Trophoblast cell (in vitro differentiated cells and primary cell): ENCODE results near the gene CCDC148.

Source experiments
- DNase-seq, 2 donors: peaks; one replicate each; pipeline ENCODE4 v3.0.0-alpha.2; 2016
- H2AFZ ChIP-seq: 2 replicates; pipeline ENCODE4 v1.6.1; 2013; ENCODE audit warnings: low read length, moderate library complexity, mild to moderate bottlenecking; ENCODE audit not compliant: insufficient read depth, poor library complexity
- H2AK5ac ChIP-seq: 2 replicates; pipeline ENCODE4 v1.6.1; 2013; ENCODE audit warnings: mild to moderate bottlenecking, low read length
- H2BK120ac ChIP-seq: 2 replicates; pipeline ENCODE4 v1.6.1; 2013; ENCODE audit warnings: low read length, mild to moderate bottlenecking, moderate library complexity; ENCODE audit not compliant: insufficient read depth, poor library complexity
- H2BK12ac ChIP-seq: 2 replicates; pipeline ENCODE4 v1.6.1; 2013; ENCODE audit warnings: mild to moderate bottlenecking, low read length, moderate library complexity
- H2BK5ac ChIP-seq: 2 replicates; pipeline ENCODE4 v1.6.1; 2013; ENCODE audit warnings: low read length, low read depth, moderate library complexity, mild to moderate bottlenecking; ENCODE audit not compliant: poor library complexity
- H3K14ac ChIP-seq: 2 replicates; pipeline ENCODE4 v1.6.1; 2013; ENCODE audit warnings: mild to moderate bottlenecking, low read length
- H3K18ac ChIP-seq: 2 replicates; pipeline ENCODE4 v1.6.1; 2013; ENCODE audit warnings: mild to moderate bottlenecking, low read length
- H3K23ac ChIP-seq: 2 replicates; pipeline ENCODE4 v1.6.1; 2013; ENCODE audit warnings: low read length
- H3K27ac ChIP-seq: 2 replicates; pipeline ENCODE4 v1.5.1; 2013; ENCODE audit warnings: low read depth, mild to moderate bottlenecking, inconsistent platforms, low read length, moderate library complexity
- H3K27me3 ChIP-seq: 2 replicates; pipeline ENCODE4 v1.6.1; 2013; ENCODE audit warnings: inconsistent platforms, mild to moderate bottlenecking, low read length, moderate library complexity; ENCODE audit not compliant: insufficient read depth
- H3K36me3 ChIP-seq, 2 experiments: 1 replicate in 1 of 2; 2 replicates in 1 of 2; pipeline ENCODE4 v1.6.1; 2013; ENCODE audit warnings: low read length in 2 of 2, mild to moderate bottlenecking in 2 of 2, moderate library complexity in 1 of 2; ENCODE audit not compliant: insufficient read depth in 2 of 2, control insufficient read depth in 1 of 2
- H3K4ac ChIP-seq: 2 replicates; pipeline ENCODE4 v1.6.1; 2013; ENCODE audit warnings: low read depth, mild to moderate bottlenecking, low read length, moderate library complexity
- H3K4me1 ChIP-seq, 2 experiments: 1 replicate in 1 of 2; 2 replicates in 1 of 2; pipeline ENCODE4 v1.6.1; 2013; ENCODE audit warnings: low read length in 2 of 2, mild to moderate bottlenecking in 2 of 2, moderate library complexity in 1 of 2; ENCODE audit not compliant: insufficient read depth in 2 of 2, control insufficient read depth in 1 of 2
- H3K4me2 ChIP-seq: 2 replicates; pipeline ENCODE4 v1.6.1; 2013; ENCODE audit warnings: inconsistent platforms, mild to moderate bottlenecking, low read length, moderate library complexity
- H3K4me3 ChIP-seq: 2 replicates; pipeline ENCODE4 v1.5.1; 2013; ENCODE audit warnings: mild to moderate bottlenecking, low read depth, low read length, inconsistent platforms
- H3K79me1 ChIP-seq: one replicate; pipeline ENCODE4 v1.6.1; 2013; ENCODE audit warnings: low read length
- H3K79me2 ChIP-seq: 2 replicates; pipeline ENCODE4 v1.6.1; 2013; ENCODE audit warnings: low read length, mild to moderate bottlenecking; ENCODE audit not compliant: control insufficient read depth, insufficient read depth, poor library complexity
- H3K9ac ChIP-seq: 2 replicates; pipeline ENCODE4 v1.6.1; 2013; ENCODE audit warnings: mild to moderate bottlenecking, low read length
- H3K9me3 ChIP-seq: 2 replicates; pipeline ENCODE4 v1.6.1; 2013; ENCODE audit warnings: low read depth, mild to moderate bottlenecking, control low read depth, inconsistent platforms, low read length; ENCODE audit not compliant: insufficient read depth
- H4K12ac ChIP-seq: 2 replicates; pipeline ENCODE4 v1.6.1; 2013; ENCODE audit warnings: low read depth, mild to moderate bottlenecking, low read length, moderate library complexity
- H4K8ac ChIP-seq: 2 replicates; pipeline ENCODE4 v1.6.1; 2013; ENCODE audit warnings: low read depth, mild to moderate bottlenecking, low read length, moderate library complexity
- H4K91ac ChIP-seq: one replicate; pipeline ENCODE4 v1.6.1; 2013; ENCODE audit warnings: low read depth, mild to moderate bottlenecking, low read length, moderate library complexity
- WGBS: extraction: QIAGEN DNeasy Blood & Tissue Kit; methylation state at CpG from one replicate; pipeline ENCODE4 v1.1.7; 2013; ENCODE audit warnings: missing lambda C conversion rate; ENCODE audit not compliant: insufficient read length, insufficient coverage; ENCODE audit errors: extremely low coverage; 5-methylcytosine and 5-hydroxymethylcytosine counted together

CCDC148 gene

GRCh38 chr2:158130832-158131473 is 325.6 kb downstream of the CCDC148 start:
- Histone ChIP-seq H4K91ac (no peak overlapping the region), H2BK12ac (no peak overlapping the region), H2BK120ac (no peak overlapping the region), H3K79me2 (no peaks in the 10 kb centered on the region), H3K4ac (no peak overlapping the region), H3K79me1 (no peaks in the 10 kb centered on the region), H2BK5ac (no peak overlapping the region), H3K4me1 (no peaks in the 10 kb centered on the region), H3K4me2 (no peak overlapping the region), H3K9me3 (no peaks in the 10 kb centered on the region), H3K18ac (no peak overlapping the region), H4K8ac (no peak overlapping the region), H3K14ac (no peak overlapping the region), H3K23ac (no peak overlapping the region), H3K27me3 (no peaks in the 10 kb centered on the region), H3K9ac (no peak overlapping the region), H2AK5ac (no peak overlapping the region), H3K27ac (no peak overlapping the region), H3K36me3 (no peaks in the 10 kb centered on the region), H3K4me3 (no peak overlapping the region), H2AFZ (no peak overlapping the region), H4K12ac (no peak overlapping the region)
- no peak for DNase-seq
- no CpG with 5 or more reads among the region's 2 CpGs for WGBS

DNA sequence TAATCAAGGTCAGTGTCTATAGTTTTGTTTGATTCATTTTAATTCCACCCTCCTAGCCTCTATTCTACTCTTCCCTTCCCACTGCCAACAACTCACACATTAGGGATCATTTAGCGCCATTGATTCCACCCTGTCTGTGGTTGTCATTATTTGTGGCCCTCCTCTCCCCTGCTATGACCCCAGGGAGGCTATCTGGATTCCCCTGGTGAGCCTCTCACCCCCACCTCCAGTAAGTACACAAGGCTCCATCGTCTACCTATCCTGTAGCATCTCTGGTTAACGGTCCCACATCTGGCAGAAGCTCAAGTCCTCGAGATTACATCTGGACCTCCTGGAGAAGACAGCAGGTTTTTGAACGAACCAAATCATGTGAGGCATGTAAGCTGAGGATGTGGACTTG is 327.5 kb downstream of the CCDC148 start:
- Histone ChIP-seq H3K79me1 (no peaks in the 10 kb centered on the region), H3K14ac (no peak overlapping the region), H2BK120ac (no peak overlapping the region), H3K4me1 (no peaks in the 10 kb centered on the region), H4K91ac (no peak overlapping the region), H3K4ac (no peak overlapping the region), H2BK12ac (no peak overlapping the region), H3K23ac (no peak overlapping the region), H4K12ac (no peak overlapping the region), H2AFZ (no peak overlapping the region), H3K4me3 (no peak overlapping the region), H4K8ac (no peak overlapping the region), H3K9ac (no peak overlapping the region), H3K4me2 (no peak overlapping the region), H3K27me3 (no peaks in the 10 kb centered on the region), H3K79me2 (no peaks in the 10 kb centered on the region), H3K18ac (no peak overlapping the region), H2AK5ac (no peak overlapping the region), H3K27ac (no peak overlapping the region), H2BK5ac (no peak overlapping the region), H3K9me3 (no peaks in the 10 kb centered on the region), H3K36me3 (no peaks in the 10 kb centered on the region)
- WGBS, result no CpG with 5 or more reads among the region's 5 CpGs
- DNase-seq, result no peak

DNA sequence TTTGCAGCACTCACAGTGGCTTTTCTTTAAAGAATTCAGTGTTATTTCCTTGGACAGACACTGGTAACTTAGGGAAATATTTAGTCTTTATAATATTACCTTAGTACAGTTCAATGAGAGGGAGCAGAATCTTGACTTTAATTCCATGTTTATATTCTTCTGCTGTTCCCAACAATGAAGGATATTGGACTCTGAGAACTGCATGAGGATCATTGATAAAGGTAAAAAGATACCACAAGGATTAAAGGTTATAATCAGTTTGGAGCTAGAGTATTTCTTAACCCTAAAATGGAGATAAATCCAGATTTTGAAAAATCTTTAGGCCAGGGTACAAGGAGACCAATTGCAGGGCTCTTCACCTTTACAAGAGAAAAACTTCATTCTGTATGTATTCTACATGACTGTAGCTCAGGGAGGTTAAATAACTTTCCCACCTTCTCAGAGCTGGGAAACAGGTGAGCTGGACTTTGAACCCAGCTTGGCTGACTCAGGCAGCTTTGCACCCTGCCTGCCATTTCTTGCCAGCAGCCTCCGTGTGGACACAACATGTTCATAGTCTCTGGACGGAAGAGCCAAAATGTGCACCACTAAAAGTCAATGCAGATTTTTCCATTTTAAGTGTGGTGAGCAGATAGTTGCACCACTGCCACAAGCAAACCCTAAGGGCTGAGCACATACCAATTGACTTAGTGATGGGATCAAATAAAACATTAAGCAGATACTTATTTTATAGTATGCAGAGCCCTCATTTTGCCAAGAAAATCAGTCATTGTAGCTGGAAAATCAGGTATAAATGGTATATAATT is 328.2 kb downstream of the CCDC148 start:
- H3K23ac ChIP-seq, result no peak overlapping the region
- no peak overlapping the region for H2AFZ ChIP-seq
- no peak overlapping the region for H3K4ac ChIP-seq
- no peaks in the 10 kb centered on the region for H3K36me3 ChIP-seq
- no peak overlapping the region for H2BK5ac ChIP-seq
- no peak overlapping the region for H2BK12ac ChIP-seq
- DNase-seq, result no peak
- H3K9ac ChIP-seq, result no peak overlapping the region
- no peaks in the 10 kb centered on the region for H3K9me3 ChIP-seq
- no peak overlapping the region for H2BK120ac ChIP-seq
- H3K79me1 ChIP-seq, result no peaks in the 10 kb centered on the region
- H3K4me3 ChIP-seq, result no peak overlapping the region
- H2AK5ac ChIP-seq, result no peak overlapping the region
- no peaks in the 10 kb centered on the region for H3K27me3 ChIP-seq
- H4K12ac ChIP-seq, result no peak overlapping the region
- no peaks in the 10 kb centered on the region for H3K4me1 ChIP-seq
- H3K79me2 ChIP-seq, result no peaks in the 10 kb centered on the region
- no peak overlapping the region for H4K8ac ChIP-seq
- no peak overlapping the region for H3K4me2 ChIP-seq
- H3K27ac ChIP-seq, result no peak overlapping the region
- no peak overlapping the region for H3K18ac ChIP-seq
- no CpG with 5 or more reads among the region's 2 CpGs for WGBS
- H4K91ac ChIP-seq, result no peak overlapping the region
- no peak overlapping the region for H3K14ac ChIP-seq

- Histone ChIP-seq H3K23ac (no peak overlapping the region), H3K14ac (no peak overlapping the region), H3K79me2 (no peaks in the 10 kb centered on the region), H3K79me1 (no peaks in the 10 kb centered on the region), H4K12ac (no peak overlapping the region), H3K4me3 (no peak overlapping the region), H3K27ac (no peak overlapping the region), H2BK120ac (no peak overlapping the region), H3K9ac (no peak overlapping the region), H3K4me2 (no peak overlapping the region), H3K18ac (no peak overlapping the region), H3K4me1 (no peaks in the 10 kb centered on the region), H3K4ac (no peak overlapping the region), H4K8ac (no peak overlapping the region), H3K27me3 (no peaks in the 10 kb centered on the region), H2AK5ac (no peak overlapping the region), H3K9me3 (no peaks in the 10 kb centered on the region), H2AFZ (no peak overlapping the region), H2BK5ac (no peak overlapping the region), H3K36me3 (no peaks in the 10 kb centered on the region), H4K91ac (no peak overlapping the region), H2BK12ac (no peak overlapping the region)
- DNase-seq, result no peak
- no CpG with 5 or more reads among the region's 1 CpG for WGBS
These were observed 329.2 kb downstream of the CCDC148 start for GRCh38 chr2:158127380-158127804.
